Islet of Langerhans (tissue), 1 donor: Measurements from ENCODE around the gene CFTR.

ENCODE experiments used
- FAIRE-seq: peaks from one replicate; lab custom pipeline; 2011; peaks lifted over from hg19 to GRCh38; lab: Jason Lieb, UNC

Gene CFTR

DNA sequence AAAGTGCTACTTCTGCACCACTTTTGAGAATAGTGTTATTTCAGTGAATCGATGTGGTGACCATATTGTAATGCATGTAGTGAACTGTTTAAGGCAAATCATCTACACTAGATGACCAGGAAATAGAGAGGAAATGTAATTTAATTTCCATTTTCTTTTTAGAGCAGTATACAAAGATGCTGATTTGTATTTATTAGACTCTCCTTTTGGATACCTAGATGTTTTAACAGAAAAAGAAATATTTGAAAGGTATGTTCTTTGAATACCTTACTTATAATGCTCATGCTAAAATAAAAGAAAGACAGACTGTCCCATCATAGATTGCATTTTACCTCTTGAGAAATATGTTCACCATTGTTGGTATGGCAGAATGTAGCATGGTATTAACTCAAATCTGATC is 110.4 kb downstream of the CFTR start:
- no peak for FAIRE-seq

DNA sequence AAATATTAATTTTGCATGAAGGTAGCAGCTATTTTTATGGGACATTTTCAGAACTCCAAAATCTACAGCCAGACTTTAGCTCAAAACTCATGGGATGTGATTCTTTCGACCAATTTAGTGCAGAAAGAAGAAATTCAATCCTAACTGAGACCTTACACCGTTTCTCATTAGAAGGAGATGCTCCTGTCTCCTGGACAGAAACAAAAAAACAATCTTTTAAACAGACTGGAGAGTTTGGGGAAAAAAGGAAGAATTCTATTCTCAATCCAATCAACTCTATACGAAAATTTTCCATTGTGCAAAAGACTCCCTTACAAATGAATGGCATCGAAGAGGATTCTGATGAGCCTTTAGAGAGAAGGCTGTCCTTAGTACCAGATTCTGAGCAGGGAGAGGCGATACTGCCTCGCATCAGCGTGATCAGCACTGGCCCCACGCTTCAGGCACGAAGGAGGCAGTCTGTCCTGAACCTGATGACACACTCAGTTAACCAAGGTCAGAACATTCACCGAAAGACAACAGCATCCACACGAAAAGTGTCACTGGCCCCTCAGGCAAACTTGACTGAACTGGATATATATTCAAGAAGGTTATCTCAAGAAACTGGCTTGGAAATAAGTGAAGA is 112.3 kb downstream of the CFTR start:
- FAIRE-seq: no peak

DNA sequence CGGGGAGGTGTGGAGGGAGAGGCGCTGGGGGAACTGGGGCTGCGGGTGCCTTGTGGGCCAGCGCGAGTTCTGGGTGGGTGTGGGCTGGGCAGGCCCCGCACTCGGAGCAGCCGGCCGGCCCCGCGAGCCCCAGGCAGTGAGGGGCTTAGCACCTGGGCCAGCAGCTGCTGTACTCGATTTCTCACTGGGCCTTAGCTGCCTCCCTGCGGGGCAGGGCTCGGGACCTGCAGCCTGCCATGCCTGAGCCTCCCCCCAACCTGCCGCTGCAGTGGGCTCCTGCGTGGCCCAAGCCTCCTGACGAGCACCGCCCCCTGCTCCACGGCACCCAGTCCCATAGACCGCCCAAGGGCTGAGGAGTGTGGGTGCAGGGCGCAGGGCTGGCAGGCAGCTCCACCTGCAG is 116.3 kb downstream of the CFTR start:
- FAIRE-seq: no peak

DNA sequence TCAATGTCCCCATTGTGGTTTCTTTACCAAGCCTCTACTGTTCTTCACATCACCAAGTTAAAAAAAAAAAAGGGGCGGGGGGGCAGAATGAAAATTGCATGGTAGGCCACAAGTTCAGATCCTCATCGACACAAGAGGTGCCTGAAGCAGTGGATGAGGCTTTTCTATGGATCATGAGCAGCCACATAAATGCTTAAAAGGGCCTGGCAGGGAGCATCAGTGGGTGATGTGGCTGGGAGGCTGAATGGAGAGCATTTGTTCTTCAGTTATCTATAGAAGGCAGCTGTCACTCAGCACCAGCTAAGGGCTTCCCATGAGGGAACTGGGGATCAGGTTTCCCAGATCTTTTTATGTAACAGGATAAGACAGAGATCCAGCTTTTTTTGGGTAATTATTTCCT is 117.9 kb downstream of the CFTR start:
- no peak for FAIRE-seq

DNA sequence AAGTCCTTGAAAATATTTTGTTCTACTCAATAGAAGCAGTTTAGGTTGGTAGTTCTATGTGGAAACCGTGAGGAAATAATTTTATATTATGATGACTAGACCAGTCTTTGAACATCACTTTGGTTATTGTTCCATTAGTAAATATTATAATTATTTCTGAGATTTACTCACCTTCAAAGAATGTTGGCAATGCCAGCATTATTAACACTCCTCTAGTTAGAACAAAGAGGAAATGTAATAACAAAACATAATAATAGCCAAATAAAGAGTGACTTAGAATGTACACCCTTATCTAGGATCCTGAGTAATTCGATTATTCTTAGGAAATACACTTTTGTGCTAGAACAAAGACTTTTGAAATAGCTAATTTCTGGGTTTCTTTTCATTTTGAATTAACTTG is 121.1 kb downstream of the CFTR start:
- FAIRE-seq: no peak

DNA sequence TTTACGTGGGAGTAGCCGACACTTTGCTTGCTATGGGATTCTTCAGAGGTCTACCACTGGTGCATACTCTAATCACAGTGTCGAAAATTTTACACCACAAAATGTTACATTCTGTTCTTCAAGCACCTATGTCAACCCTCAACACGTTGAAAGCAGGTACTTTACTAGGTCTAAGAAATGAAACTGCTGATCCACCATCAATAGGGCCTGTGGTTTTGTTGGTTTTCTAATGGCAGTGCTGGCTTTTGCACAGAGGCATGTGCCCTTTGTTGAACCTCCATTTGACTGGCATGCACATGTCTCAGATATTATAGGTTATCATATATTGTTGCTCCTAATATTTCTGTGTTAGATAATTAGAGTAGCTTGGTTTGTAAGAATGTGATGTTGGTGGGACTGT is 123.8 kb downstream of the CFTR start:
- FAIRE-seq: no peak

DNA sequence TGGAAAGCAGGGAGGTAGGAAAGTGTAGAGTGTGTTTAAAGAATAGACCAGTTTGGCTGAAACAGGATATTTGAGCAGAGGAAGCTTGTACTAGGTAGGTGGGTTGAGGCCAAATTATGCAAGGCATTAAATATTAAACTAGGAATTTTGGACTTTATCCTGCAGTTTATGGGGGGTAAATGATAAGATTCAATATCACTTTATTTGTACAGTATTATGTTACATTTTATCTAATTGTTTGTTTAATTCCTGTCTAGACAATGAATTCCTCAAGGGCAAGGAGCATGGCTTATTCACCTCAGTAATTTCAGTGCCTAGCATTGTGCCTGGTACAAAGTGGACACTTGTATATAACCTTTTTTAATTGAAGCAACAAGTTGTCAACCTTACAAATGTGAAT is 125.9 kb downstream of the CFTR start:
- FAIRE-seq: no peak

DNA sequence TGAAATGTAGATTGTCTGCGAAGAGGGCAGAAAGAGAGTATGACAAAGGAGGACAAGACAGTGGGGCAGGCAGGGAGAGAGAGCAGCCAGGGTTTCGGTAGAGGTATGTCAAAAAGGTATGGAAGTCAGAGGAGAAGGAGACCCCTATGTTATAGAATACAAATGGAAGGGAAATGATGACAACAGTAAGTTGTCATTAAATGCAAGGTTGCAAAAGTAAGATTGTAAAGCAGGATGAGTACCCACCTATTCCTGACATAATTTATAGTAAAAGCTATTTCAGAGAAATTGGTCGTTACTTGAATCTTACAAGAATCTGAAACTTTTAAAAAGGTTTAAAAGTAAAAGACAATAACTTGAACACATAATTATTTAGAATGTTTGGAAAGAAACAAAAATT is 126.3 kb downstream of the CFTR start:
- FAIRE-seq: no peak

DNA sequence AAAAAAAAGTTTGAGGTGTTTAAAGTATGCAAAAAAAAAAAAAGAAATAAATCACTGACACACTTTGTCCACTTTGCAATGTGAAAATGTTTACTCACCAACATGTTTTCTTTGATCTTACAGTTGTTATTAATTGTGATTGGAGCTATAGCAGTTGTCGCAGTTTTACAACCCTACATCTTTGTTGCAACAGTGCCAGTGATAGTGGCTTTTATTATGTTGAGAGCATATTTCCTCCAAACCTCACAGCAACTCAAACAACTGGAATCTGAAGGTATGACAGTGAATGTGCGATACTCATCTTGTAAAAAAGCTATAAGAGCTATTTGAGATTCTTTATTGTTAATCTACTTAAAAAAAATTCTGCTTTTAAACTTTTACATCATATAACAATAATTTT is 130.6 kb downstream of the CFTR start:
- no peak for FAIRE-seq

DNA sequence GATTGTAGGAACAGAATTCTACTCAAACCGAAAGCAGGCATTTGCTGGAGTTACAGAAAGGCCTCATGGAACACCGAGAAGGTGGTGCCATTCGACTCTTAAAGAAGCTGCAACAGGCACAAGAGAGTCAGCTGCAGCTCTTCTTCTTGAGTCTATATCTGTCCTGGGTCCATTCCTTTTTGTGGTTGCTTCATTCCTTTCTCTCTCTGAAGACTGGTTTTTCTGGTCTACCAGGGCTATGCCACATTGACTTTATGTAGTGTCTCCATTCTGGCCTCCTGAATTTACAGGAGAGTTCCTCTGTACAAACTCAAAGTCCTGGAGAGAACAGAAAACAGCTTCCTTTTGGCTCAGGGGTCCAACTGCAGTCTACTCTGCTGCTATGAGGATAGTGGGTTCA is 132.8 kb downstream of the CFTR start:
- no peak for FAIRE-seq

DNA sequence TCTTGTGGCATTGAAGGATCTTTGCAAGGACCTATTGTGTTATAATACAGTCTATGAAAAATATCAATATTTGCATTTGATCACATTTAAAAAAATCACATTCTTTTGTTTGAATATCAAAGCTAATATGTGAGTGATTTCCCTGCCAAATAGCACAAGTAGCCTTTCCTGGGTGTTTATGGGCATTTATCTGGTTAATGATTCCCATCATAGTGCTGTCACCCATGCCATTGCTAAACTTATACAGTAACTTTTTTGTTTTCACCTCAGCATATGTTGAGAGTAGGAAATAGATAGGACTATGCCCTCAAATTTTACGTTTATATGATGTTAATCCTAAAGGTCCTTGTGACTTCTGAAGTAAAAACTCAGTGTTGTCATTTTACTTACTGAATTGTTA is 136.9 kb downstream of the CFTR start:
- FAIRE-seq: no peak

DNA sequence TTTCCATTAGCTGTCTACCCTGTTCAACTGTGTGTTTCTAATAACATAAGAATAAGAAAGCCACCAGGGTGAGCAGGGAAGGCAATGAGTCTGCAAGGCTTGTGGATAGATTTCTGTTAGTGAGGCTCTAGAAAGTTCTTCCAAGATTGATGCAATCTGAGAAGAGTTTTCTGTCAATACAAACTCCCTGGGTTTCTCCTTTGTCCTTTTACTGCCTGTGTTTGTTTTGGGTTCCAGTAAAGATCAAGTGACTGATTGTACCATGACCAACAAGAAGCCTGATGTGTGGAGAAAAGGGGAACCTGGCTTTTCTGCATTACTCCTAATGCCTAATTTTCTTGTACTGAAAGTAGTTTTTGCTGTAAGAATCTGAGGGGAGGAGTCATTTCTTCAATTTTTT is 139.9 kb downstream of the CFTR start:
- no peak for FAIRE-seq

DNA sequence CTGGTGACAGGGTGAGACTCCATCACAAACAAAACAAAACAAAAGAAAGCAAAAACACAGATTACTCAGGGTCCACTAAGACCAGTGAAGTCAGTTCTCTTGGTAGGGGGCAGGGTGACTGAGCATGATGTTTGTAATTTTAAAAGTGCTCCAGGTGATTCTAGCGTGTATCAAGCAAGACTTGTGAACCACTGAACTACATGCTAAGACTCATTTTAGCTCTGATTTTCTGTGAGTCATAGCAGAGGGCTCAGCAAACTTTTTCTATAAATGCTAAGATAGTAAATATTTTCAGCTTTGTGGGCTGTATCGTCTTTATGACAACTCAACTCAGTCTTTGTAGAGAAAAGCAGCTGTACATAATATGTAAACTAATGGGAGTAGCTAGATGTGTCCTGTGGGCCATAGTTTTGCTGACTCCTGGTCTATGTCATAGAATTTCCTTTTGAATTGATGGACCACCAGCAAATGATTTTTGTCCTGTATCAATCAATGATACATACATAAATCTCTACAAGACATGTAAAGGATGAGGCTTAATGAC is 141.3 kb downstream of the CFTR start:
- FAIRE-seq: no peak

DNA sequence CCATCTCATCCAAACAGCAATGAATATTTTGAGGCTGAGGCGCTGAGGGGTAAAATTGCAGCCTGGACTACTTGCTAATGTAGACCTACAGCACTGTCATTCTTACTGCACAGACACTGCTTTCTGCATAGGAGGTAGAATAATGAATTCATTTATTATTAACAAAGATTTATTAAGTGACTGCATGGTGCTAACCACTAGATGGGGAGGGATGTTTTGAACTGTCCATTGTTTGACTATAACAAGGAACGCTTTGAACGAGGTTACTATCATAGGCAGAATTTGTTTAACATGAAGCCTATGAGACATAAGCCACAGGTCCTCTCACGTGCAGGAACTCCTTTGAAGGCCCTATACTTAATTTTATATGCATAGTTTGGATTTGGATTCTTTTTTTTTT is 143.8 kb downstream of the CFTR start:
- FAIRE-seq: no peak

DNA sequence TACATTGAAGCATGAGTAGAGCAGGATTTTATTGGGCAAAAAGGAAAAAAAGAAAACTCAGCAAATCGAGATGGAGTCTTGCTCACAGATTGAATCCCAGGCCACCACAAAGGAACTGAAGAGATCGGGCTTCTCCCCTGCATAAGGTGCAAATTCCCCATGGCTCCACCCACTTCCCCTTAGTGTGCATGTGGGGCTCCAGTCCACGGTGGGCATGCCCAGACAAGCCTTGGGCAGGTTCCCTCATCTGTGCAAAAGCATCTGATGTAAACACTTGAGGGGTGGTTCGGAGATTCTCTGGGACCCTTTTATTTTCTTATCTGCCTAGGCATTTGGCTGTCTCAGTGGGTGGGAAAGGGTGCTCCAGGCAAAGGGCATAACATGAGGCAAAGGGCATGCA is 150.7 kb downstream of the CFTR start:
- no peak for FAIRE-seq

DNA sequence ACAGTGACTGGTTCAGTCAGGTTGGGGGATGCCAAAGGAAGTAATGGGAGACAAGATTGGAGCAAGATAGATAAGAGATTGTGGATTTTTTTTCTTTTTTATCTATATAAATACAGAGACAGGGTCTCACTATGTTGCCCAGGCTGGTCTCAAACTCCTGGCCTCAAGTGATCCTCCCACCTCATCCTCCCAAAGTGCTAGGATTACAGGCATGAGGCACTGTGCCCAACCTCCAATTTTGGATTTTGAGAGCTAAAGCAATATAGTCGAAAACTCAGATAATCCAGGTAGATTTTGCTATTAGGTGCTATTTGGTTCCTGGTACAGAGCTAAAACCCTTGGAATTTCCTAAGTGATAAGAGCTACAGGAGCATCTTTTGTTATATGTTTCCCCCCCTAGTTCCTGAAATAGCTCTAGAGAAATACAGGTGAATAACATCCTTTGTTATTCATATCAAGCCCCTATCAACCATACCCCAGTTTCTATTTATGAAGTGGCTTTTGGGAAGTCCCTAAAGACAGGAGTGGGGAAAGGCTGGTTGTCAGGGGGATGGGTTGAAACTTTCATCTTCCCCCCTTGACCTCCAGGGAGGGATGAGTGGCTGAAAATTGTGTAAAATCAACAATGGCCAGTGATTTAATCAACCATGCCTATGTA is 151.2 kb downstream of the CFTR start:
- FAIRE-seq: no peak

DNA sequence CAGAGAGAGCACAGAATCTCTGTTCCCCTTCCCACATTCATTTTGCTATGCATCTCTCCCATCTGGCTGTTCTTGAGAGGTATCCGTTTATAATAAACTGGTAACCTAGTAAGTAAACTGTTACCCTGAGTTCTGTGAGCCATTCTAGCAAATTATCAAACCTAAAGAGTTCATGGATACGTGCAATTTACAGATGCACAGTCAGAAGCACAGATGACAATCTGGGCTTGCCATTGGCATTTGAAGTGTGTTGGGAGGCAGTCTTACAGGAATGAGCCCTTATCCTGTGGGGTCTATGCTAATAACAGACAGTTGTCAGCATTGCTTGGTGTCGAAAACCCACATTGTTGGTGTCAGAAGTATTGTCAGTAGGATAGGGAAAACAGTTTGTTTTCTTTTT is 151.8 kb downstream of the CFTR start:
- no peak for FAIRE-seq

DNA sequence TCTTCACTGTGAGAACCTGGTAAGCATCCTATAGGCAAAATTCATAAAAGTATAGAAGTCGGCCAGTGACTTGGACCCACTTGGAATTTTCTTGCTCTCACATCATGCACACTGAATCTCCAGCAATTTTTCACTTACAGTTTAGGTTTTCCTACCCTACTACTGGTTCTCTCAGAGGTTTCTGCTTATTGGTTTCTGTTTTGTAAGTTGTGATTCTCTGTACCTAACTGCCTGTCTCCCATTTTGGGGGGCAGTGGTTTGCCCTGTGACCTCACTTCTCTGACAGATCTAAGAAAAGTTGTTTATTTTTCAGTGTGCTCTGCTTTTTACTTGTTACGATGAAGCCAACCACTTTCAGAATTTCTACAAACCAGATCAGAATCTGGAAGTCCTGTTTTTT is 158.1 kb downstream of the CFTR start:
- no peak for FAIRE-seq

DNA sequence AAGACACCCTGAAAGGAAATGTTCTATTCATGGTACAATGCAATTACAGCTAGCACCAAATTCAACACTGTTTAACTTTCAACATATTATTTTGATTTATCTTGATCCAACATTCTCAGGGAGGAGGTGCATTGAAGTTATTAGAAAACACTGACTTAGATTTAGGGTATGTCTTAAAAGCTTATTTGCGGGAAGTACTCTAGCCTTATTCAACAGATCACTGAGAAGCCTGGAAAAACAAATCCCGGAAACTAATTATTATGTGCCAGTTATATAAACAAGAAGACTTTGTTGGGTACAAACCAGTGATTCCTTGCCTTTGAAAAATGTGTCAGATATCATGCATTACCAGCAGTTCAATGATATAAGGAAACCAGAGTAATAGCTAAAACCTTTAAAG is 160.1 kb downstream of the CFTR start:
- peak; percentile 58 for FAIRE-seq

DNA sequence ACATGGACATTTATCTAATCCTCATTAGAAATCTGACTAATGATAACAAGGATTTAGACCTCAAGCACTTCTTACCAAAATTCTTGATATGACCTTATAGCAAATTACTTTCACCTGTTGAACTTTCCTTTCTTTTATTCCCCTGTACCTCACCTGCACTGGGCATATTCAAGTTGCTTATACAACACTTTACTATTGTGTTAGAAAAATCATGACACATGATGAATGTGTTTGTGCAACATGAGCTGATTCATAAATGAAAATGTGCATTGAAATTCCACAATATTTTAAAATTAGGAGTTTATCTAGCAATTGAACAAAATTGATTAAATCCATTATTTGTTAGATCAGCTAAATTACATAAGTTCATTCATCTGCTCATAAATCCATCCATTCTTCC is 160.6 kb downstream of the CFTR start:
- no peak for FAIRE-seq

DNA sequence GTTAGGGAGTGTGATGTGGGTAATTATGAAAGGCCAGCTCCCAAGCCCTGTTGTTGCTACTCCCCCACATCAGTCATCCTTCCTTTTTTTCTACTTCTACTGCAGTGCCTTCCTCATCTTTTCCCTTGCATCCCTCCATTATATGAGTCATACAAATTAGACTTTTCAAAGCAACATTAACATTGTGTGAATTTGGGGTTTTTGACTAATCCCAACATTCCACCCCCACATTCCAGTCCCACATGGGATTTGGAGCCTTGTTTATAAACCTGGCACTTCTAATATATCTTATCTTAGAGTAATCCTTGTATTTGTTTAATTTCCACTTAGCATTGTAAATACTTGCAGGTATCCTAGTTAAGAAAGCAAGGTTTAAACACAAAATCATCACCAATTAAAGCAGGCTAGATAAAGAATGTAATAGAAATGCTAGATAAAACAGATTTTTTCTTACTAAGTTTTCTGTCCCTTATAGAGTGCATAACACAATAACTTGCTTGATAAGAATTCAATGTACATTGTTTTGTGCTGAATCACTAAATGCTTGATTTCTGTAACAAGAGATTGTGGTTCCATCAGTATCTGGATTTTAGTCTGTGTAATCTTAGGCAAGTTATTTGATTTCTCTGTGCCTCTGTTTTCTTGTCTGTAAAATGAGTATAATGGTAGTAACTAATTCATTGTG is 165.8 kb downstream of the CFTR start:
- FAIRE-seq: no peak

DNA sequence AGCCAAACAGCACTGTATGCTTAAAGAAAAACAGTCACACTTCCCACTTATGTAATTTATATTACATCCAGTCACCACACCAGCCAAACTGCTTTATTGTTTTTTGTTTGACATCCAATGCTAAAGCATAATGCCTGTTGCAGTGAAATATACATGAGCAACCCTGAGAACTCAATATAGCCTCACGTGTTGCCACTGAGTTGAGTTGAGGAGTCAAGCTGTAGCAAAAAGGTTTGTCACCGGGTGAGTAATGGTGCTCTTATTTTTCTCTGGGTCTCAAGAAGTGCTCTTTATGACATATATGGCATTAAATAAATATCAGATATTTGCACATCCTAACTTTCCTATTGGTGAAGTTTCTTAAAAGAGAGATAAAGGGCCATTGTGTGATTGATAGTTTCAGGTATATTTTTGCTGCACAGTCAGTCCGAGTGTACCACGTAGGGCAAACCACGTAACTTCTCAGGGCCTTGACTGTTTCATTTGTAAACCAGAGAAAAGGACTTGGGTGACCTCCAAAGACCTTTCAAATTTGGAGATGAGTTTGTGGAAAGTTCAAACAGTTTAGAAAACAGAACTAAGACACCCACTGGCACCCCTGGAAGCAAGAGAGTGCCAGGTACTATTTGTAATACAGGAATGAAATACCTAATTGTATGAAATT is 168.5 kb downstream of the CFTR start:
- FAIRE-seq: no peak
